ENCODE results near the gene TEX13D. TPM values are rescaled to one million over a fixed set of nuclear protein-coding genes. Genes with fewer than 3 reads are reported as not detected.

The TEX13D gene
- total RNA-seq, 3 donors from 2014 or later (not counting 1 experiment from before 2014, with no cell fraction given), result 0.32 TPM; not detected in 2

DNA sequence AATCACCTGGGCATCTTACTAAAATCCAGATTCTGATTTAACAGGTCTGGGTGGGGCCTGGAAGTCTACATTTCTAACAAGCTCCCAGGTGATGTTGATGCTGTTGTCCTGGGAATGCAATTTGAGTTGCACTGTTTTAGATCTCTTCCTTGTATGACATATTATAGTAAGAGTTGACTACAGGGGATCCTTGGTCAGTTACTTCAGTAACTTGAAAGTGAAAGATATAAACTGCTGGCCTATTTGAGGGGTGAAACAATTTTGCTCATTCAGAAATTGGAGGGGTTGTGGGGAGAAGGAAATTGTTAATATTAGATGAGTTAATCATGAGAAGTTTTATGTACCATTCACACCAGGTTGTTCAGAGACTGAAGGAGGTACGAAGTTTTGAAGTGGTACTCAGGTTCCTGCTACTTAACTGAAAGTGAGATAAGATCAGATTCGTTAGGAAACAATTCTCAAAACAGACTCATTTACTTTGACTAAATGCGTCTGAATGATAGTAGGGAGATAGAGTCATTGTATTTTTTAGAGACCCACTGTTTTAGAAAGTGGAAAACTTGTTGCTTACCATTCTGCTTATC, 26.4 kb downstream of the TEX13D start:
- DNase-seq, result peak in 1 of 2 donors; percentile 58
- intact Hi-C loops (cut with micrococcal nuclease), result no loop called here
- H3K4me1 Mint-ChIP-seq, result peaks cover 55 to 63% of the 10 kb centered on the region in 2 donors

DNA sequence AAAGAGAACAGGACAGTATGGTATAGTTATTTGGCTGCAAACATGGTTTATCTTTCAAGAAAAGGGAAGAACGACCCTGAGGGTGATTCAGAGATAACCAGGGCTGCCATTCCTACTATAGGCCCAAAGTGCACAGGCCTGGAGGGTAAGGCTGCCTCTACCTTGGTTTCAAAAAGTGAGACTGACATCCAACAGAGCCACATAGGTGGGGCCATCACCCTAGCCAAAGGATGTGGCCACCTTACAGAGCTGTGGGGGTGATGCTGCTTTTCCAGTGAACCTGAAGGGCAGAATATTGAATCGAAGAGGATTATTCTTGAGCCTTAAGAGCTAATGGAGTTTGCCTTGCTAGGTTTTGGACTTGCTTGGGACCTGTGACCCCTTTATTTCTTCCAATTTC, 29.6 kb downstream of the TEX13D start:
- Mint-ChIP-seq H3K4me3 (peak overlapping the region; percentile 70), H3K27ac (peak overlapping the region; percentile 86 to 88)

More for the DNA sequence above, 26.4 kb downstream of the TEX13D start:
- peak overlapping the region; percentile 82 to 97 for H3K27ac Mint-ChIP-seq
- no peaks in the 10 kb centered on the region for H3K9me3 ChIP-seq (ENCODE audit: control insufficient read depth, insufficient read depth, low read length)
- H3K27me3 ChIP-seq (ENCODE audit: control insufficient read depth, insufficient read depth, low read length), result no peaks in the 10 kb centered on the region
- H3K4me1 ChIP-seq (ENCODE audit: control insufficient read depth, insufficient read depth, low read length), result peaks cover 25% of the 10 kb centered on the region
- H3K36me3 Mint-ChIP-seq, result no peaks in the 10 kb centered on the region
- H3K27ac ChIP-seq (ENCODE audit: low read length), result peak overlapping the region; percentile 69
- peak; percentile 36 to 41 (median 41) for ATAC-seq
- H3K9me3 Mint-ChIP-seq, result no peaks in the 10 kb centered on the region
- peak overlapping the region; percentile 67 for H3K4me3 Mint-ChIP-seq
- no peak overlapping the region for H3K4me3 ChIP-seq (ENCODE audit: low read length)
- H3K36me3 ChIP-seq (ENCODE audit: control insufficient read depth, insufficient read depth, low read length), result no peaks in the 10 kb centered on the region
- no CpG with 5 or more reads among the region's 3 CpGs for WGBS (ENCODE audit: insufficient coverage)
- no peaks in the 10 kb centered on the region for H3K27me3 Mint-ChIP-seq (ENCODE audit: low read depth in 2 of 2)
- TF ChIP-seq, protein P1, sequence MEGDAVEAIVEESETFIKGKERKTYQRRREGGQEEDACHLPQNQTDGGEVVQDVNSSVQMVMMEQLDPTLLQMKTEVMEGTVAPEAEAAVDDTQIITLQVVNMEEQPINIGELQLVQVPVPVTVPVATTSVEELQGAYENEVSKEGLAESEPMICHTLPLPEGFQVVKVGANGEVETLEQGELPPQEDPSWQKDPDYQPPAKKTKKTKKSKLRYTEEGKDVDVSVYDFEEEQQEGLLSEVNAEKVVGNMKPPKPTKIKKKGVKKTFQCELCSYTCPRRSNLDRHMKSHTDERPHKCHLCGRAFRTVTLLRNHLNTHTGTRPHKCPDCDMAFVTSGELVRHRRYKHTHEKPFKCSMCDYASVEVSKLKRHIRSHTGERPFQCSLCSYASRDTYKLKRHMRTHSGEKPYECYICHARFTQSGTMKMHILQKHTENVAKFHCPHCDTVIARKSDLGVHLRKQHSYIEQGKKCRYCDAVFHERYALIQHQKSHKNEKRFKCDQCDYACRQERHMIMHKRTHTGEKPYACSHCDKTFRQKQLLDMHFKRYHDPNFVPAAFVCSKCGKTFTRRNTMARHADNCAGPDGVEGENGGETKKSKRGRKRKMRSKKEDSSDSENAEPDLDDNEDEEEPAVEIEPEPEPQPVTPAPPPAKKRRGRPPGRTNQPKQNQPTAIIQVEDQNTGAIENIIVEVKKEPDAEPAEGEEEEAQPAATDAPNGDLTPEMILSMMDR (IDR thresholded peaks at IDR 0.05), result no peak

DNA sequence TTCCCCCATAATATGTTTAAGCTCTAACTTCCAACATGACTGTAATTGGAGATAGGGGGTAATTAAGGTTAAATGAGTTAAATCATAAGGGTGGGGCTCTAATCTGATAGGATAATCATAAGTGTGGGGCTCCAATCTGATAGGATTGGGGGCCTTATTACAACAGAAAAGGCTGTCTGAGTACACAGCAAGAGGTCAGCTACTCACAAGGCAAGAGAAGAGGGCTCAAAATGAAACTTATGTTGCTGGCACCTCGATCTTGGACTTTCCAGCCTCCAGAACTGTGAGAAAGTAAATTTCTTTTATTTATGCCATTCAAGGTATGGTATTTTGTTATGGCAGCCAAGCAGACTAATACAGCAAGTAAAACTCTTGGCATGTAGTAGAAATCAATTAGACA, 30.3 kb downstream of the TEX13D start:
- Histone ChIP-seq H3K27me3 (ENCODE audit: control insufficient read depth, insufficient read depth, low read length) (no peaks in the 10 kb centered on the region), H3K4me3 (ENCODE audit: low read length) (no peak overlapping the region), H3K27ac (ENCODE audit: low read length) (peak overlapping the region; percentile 28), H3K4me1 (ENCODE audit: control insufficient read depth, insufficient read depth, low read length) (peaks cover 17% of the 10 kb centered on the region), H3K36me3 (ENCODE audit: control insufficient read depth, insufficient read depth, low read length) (peaks cover 3% of the 10 kb centered on the region), H3K9me3 (ENCODE audit: control insufficient read depth, insufficient read depth, low read length) (no peaks in the 10 kb centered on the region)
- peak overlapping the region; percentile 70 for H3K4me3 Mint-ChIP-seq
- intact Hi-C loops (cut with micrococcal nuclease), result loop anchor here (2.0 to 5.0 kb wide), 2 partner anchors 16 to 400 kb away; partner anchors contain the start of genes SH2D1A and STAG2
- no peaks in the 10 kb centered on the region for H3K27me3 Mint-ChIP-seq (ENCODE audit: low read depth in 2 of 2)
- 20% methylated on average over 1 of the region's 1 CpG for WGBS (ENCODE audit: insufficient coverage)
- ATAC-seq (peak; percentile 37 to 69 (median 65)), DNase-seq (no peak)
- peak overlapping the region; percentile 86 to 88 for H3K27ac Mint-ChIP-seq
- peaks cover 38 to 43% of the 10 kb centered on the region in 2 donors for H3K4me1 Mint-ChIP-seq
- TF ChIP-seq, protein P1 (IDR thresholded peaks at IDR 0.05), result no peak
- H3K9me3 Mint-ChIP-seq, result no peaks in the 10 kb centered on the region
- H3K36me3 Mint-ChIP-seq, result no peaks in the 10 kb centered on the region

More for the DNA sequence above, 29.6 kb downstream of the TEX13D start:
- no peaks in the 10 kb centered on the region for H3K27me3 Mint-ChIP-seq (ENCODE audit: low read depth in 2 of 2)
- H3K27me3 ChIP-seq (ENCODE audit: control insufficient read depth, insufficient read depth, low read length), result no peaks in the 10 kb centered on the region
- no peak overlapping the region for H3K4me3 ChIP-seq (ENCODE audit: low read length)
- intact Hi-C loops (cut with micrococcal nuclease), result loop anchor here (2.0 to 5.0 kb wide), 2 partner anchors 15 to 400 kb away; partner anchors contain the start of genes SH2D1A and STAG2
- H3K4me1 ChIP-seq (ENCODE audit: control insufficient read depth, insufficient read depth, low read length), result peaks cover 17% of the 10 kb centered on the region
- H3K9me3 ChIP-seq (ENCODE audit: control insufficient read depth, insufficient read depth, low read length), result no peaks in the 10 kb centered on the region
- WGBS (ENCODE audit: insufficient coverage), result 30% methylated on average over 2 of the region's 2 CpGs
- no peaks in the 10 kb centered on the region for H3K9me3 Mint-ChIP-seq
- H3K36me3 ChIP-seq (ENCODE audit: control insufficient read depth, insufficient read depth, low read length), result peaks cover 3% of the 10 kb centered on the region
- peaks cover 45 to 49% of the 10 kb centered on the region in 2 donors for H3K4me1 Mint-ChIP-seq
- ATAC-seq, result peak in 2 of 3 donors; percentile 35 to 69
- DNase-seq, result no peak
- peak overlapping the region; percentile 28 for H3K27ac ChIP-seq (ENCODE audit: low read length)
- no peaks in the 10 kb centered on the region for H3K36me3 Mint-ChIP-seq
- TF ChIP-seq, protein P1 (IDR thresholded peaks at IDR 0.05), result no peak
